Superior temporal gyrus (tissue), 1 donor: ENCODE measurements around the gene SF3B5.
"Not testable (repeated sequence)": the region's sequence is repeated elsewhere in the genome, so short reads cannot be mapped to it uniquely, and the experiment has no call there.

Source experiments
- DNase-seq: peaks from one replicate; pipeline ENCODE4 v3.0.0-alpha.2; 2016; ENCODE audit errors: extremely low spot score

The SF3B5 gene

GRCh38 chr6:144095134-144096002, at the start of gene SF3B5:
Gene SF3B5 (minus strand): TSS chr6:144095573. CDS start chr6:144095497, 76 bp downstream.
- DNase-seq = peak; percentile 100

GRCh38 chr6:144144996-144145395, 49.6 kb upstream of the SF3B5 start:
- DNase-seq = no peak

- no peak for DNase-seq
These were observed 48.5 kb upstream of the SF3B5 start for GRCh38 chr6:144143878-144144277.

- no peak for DNase-seq
These were observed 47.7 kb upstream of the SF3B5 start for GRCh38 chr6:144143106-144143505.

- DNase-seq = no peak
These were observed 46.1 kb upstream of the SF3B5 start for GRCh38 chr6:144141470-144141869.

- no peak for DNase-seq
These were observed 45.5 kb upstream of the SF3B5 start for GRCh38 chr6:144140867-144141266.

- no peak for DNase-seq
These were observed 44.4 kb upstream of the SF3B5 start for GRCh38 chr6:144139817-144140216.

- no peak for DNase-seq
These were observed 43.2 kb upstream of the SF3B5 start for GRCh38 chr6:144138542-144138941.

- DNase-seq = no peak
These were observed 39.4 kb upstream of the SF3B5 start for GRCh38 chr6:144134737-144135136.

- no peak for DNase-seq
These were observed 38.8 kb upstream of the SF3B5 start for GRCh38 chr6:144134176-144134575.

GRCh38 chr6:144133225-144133821, 38.0 kb upstream of the SF3B5 start:
- no peak for DNase-seq

- not testable (repeated sequence) for DNase-seq
These were observed 36.9 kb upstream of the SF3B5 start for GRCh38 chr6:144132167-144132690.

GRCh38 chr6:144131248-144131709, 35.9 kb upstream of the SF3B5 start:
- no peak for DNase-seq

- no peak for DNase-seq
These were observed 34.1 kb upstream of the SF3B5 start for GRCh38 chr6:144129469-144129868.

GRCh38 chr6:144127097-144127496, 31.7 kb upstream of the SF3B5 start:
- no peak for DNase-seq

GRCh38 chr6:144123836-144124235, 28.5 kb upstream of the SF3B5 start:
- DNase-seq = no peak

GRCh38 chr6:144123421-144123820, 28.0 kb upstream of the SF3B5 start:
- DNase-seq = no peak

GRCh38 chr6:144122861-144123260, 27.5 kb upstream of the SF3B5 start:
- DNase-seq = no peak

GRCh38 chr6:144119376-144119775, 24.0 kb upstream of the SF3B5 start:
- DNase-seq = no peak

GRCh38 chr6:144115219-144115618, 19.8 kb upstream of the SF3B5 start:
- DNase-seq = no peak

- no peak for DNase-seq
These were observed 18.0 kb upstream of the SF3B5 start for GRCh38 chr6:144113366-144113765.

- DNase-seq = no peak
These were observed 14.8 kb upstream of the SF3B5 start for GRCh38 chr6:144110210-144110609.

GRCh38 chr6:144106206-144106605, 10.8 kb upstream of the SF3B5 start:
- no peak for DNase-seq
